Mesenchymal stem cell (in vitro differentiated cells and primary cell): Measurements from ENCODE around the gene RABGAP1L.
A peak's percentile ranks its signal among the peaks of the same experiment; 100 is the strongest.

Source experiments
- DNase-seq: peaks from one replicate; pipeline ENCODE4 v3.0.0-alpha.2; 2013
- H2AFZ ChIP-seq: one replicate; pipeline ENCODE4 v1.6.1; 2013; ENCODE audit warnings: low read depth, mild to moderate bottlenecking, control low read depth, inconsistent platforms, low read length, moderate library complexity
- H2AK5ac ChIP-seq: 2 replicates; pipeline ENCODE4 v1.6.1; 2013; ENCODE audit warnings: low read length, moderate library complexity, mild to moderate bottlenecking, inconsistent platforms; ENCODE audit not compliant: severe bottlenecking
- H2BK120ac ChIP-seq: one replicate; pipeline ENCODE4 v1.6.1; 2013; ENCODE audit warnings: low read depth, mild to moderate bottlenecking, inconsistent platforms, low read length, moderate library complexity
- H2BK12ac ChIP-seq, 2 experiments: one replicate each; pipeline ENCODE4 v1.6.1; 2013; ENCODE audit warnings: inconsistent platforms in 2 of 2, low read length in 2 of 2, mild to moderate bottlenecking in 2 of 2, moderate library complexity in 2 of 2, control low read depth in 1 of 2
- H2BK15ac ChIP-seq: one replicate; pipeline ENCODE4 v1.6.1; 2013; ENCODE audit warnings: mild to moderate bottlenecking, low read depth, inconsistent platforms; ENCODE audit not compliant: poor library complexity, severe bottlenecking
- H2BK5ac ChIP-seq: 2 replicates; pipeline ENCODE4 v1.6.1; 2013; ENCODE audit warnings: low read depth, mild to moderate bottlenecking, low read length, control low read depth, inconsistent platforms; ENCODE audit not compliant: poor library complexity, severe bottlenecking
- H3K14ac ChIP-seq, 2 experiments: one replicate each; pipeline ENCODE4 v1.6.1; 2013; ENCODE audit warnings: inconsistent platforms in 2 of 2, low read length in 2 of 2, control low read depth in 1 of 2, mild to moderate bottlenecking in 1 of 2, moderate library complexity in 1 of 2
- H3K18ac ChIP-seq, 2 experiments: one replicate each; pipeline ENCODE4 v1.6.1; 2013; ENCODE audit warnings: inconsistent platforms in 2 of 2, low read length in 2 of 2, control low read depth in 1 of 2, low read depth in 1 of 2, mild to moderate bottlenecking in 1 of 2
- H3K23ac ChIP-seq, 2 experiments: one replicate each; pipeline ENCODE4 v1.6.1; 2013; ENCODE audit warnings: inconsistent platforms in 2 of 2, low read length in 2 of 2, mild to moderate bottlenecking in 2 of 2, moderate library complexity in 2 of 2, control low read depth in 1 of 2
- H3K27ac ChIP-seq: 2 replicates; pipeline ENCODE4 v1.5.1; 2013; ENCODE audit warnings: mild to moderate bottlenecking, moderate library complexity, low read length, control low read depth, inconsistent platforms; ENCODE audit not compliant: poor library complexity, severe bottlenecking
- H3K27me3 ChIP-seq, 2 experiments: 2 replicates each; pipeline versions ENCODE4 v1.6.1 to v1.7.0; 2013; ENCODE audit warnings: low read length in 2 of 2, mild to moderate bottlenecking in 2 of 2, moderate library complexity in 2 of 2, control low read depth in 1 of 2, inconsistent platforms in 1 of 2; ENCODE audit not compliant: control insufficient read depth in 1 of 2, insufficient read depth in 1 of 2
- H3K36me3 ChIP-seq, 2 experiments: 2 replicates each; pipeline versions ENCODE4 v1.6.1 to v1.7.0; 2013; ENCODE audit warnings: low read length in 2 of 2, control low read depth in 1 of 2, inconsistent platforms in 1 of 2, low read depth in 1 of 2, mild to moderate bottlenecking in 1 of 2; ENCODE audit not compliant: insufficient read depth in 2 of 2, control insufficient read depth in 1 of 2
- H3K4ac ChIP-seq, 2 experiments: one replicate each; pipeline ENCODE4 v1.6.1; 2013; ENCODE audit warnings: inconsistent platforms in 2 of 2, low read length in 2 of 2, mild to moderate bottlenecking in 2 of 2, moderate library complexity in 2 of 2, control low read depth in 1 of 2, low read depth in 1 of 2
- H3K4me1 ChIP-seq: 2 replicates; pipeline ENCODE4 v1.6.1; 2013; ENCODE audit warnings: low read depth, low read length, control low read depth; ENCODE audit not compliant: control insufficient read depth, insufficient read depth
- H3K4me2 ChIP-seq: 2 replicates; pipeline ENCODE4 v1.6.1; 2013; ENCODE audit warnings: low read length, mild to moderate bottlenecking, inconsistent platforms; ENCODE audit not compliant: poor library complexity, severe bottlenecking
- H3K4me3 ChIP-seq, 2 experiments: 2 replicates each; pipeline versions ENCODE4 v1.5.1 to v1.7.0; 2013; ENCODE audit warnings: low read length in 2 of 2, mild to moderate bottlenecking in 2 of 2, control low read depth in 1 of 2, low read depth in 1 of 2; ENCODE audit not compliant: insufficient read depth in 1 of 2
- H3K79me1 ChIP-seq: replicated peaks from 2 replicates; pipeline ENCODE4 v1.6.1; 2013; ENCODE audit warnings: mild to moderate bottlenecking, control low read depth, low read length, inconsistent platforms; ENCODE audit not compliant: poor library complexity, severe bottlenecking
- H3K9ac ChIP-seq: 2 replicates; pipeline ENCODE4 v1.7.0; 2013; ENCODE audit warnings: mild to moderate bottlenecking, low read length, moderate library complexity
- H3K9me3 ChIP-seq: 2 replicates; pipeline ENCODE4 v1.7.0; 2013; ENCODE audit warnings: mild to moderate bottlenecking, low read length; ENCODE audit not compliant: control insufficient read depth
- H4K8ac ChIP-seq: one replicate; pipeline ENCODE4 v1.6.1; 2013; ENCODE audit warnings: inconsistent platforms, mild to moderate bottlenecking, low read length, moderate library complexity
- H4K91ac ChIP-seq: one replicate; pipeline ENCODE4 v1.6.1; 2013; ENCODE audit warnings: mild to moderate bottlenecking, low read length, inconsistent platforms
- WGBS: methylation state at CpG from one replicate; pipeline ENCODE4 v1.1.7; 2013; ENCODE audit warnings: mixed read lengths; 5-methylcytosine and 5-hydroxymethylcytosine counted together

The RABGAP1L gene

DNA sequence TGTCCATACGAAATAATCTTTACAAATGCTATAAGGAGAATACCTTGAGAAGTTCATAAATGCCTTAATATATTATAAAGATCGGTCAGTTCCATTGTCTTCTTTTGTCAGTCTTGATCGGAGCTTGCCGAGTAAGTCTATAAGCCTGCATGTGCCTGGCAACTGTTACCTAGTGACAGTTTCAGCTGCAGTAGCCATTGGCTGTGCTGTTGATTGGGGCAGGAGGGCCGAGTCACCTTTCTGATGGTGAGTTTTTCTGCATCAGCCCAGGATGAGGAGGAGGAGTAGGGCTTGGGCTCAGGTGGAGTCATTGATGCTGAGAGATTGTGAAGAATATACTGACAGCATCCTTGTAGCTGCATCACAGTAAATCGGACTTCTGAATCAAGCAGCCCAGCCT, 286.5 kb downstream of the RABGAP1L start:
- Histone ChIP-seq H3K18ac (no peak overlapping the region), H3K9ac (no peak overlapping the region), H3K4me1 (no peaks in the 10 kb centered on the region), H2AFZ (no peak overlapping the region), H3K27me3 (no peaks in the 10 kb centered on the region), H3K4ac (no peak overlapping the region), H3K14ac (peak overlapping the region in 1 of 2 experiments; percentile 28), H2BK120ac (no peak overlapping the region), H2AK5ac (no peak overlapping the region), H3K23ac (no peak overlapping the region), H3K36me3 (no peaks in the 10 kb centered on the region), H2BK12ac (no peak overlapping the region), H3K79me1 (no peaks in the 10 kb centered on the region), H3K4me2 (no peak overlapping the region), H3K4me3 (no peak overlapping the region), H4K8ac (no peak overlapping the region), H2BK5ac (no peak overlapping the region), H4K91ac (no peak overlapping the region), H2BK15ac (no peak overlapping the region), H3K27ac (no peak overlapping the region), H3K9me3 (no peaks in the 10 kb centered on the region)
- DNase-seq, result no peak
- WGBS, result 85% methylated on average over 5 of the region's 6 CpGs

DNA sequence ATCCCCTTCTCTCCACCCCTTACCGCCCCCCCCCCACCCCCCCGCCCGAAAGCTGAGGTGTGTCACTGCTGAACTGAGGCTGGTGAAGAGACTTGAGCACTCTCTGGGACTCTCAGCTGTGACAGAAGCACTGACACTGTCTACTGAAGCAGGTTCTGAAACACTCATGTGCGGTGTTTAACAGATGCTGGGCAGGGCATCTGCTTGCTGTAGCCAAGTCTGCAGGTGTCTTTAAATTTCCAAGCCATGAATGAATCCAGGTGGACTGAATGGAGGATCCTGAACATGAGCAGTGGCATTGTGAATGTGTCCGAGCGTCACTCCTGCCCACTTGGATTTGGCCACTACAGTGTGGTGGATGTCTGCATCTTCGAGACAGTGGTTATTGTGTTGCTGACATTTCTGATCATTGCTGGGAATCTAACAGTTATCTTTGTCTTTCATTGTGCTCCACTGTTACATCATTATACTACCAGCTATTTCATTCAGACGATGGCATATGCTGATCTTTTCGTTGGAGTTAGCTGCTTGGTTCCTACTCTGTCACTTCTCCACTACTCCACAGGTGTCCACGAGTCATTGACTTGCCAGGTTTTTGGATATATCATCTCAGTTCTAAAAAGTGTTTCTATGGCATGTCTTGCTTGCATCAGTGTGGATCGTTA, 288.7 kb downstream of the RABGAP1L start, which contains the start of gene GPR52:
Gene GPR52, plus strand, starts transcription at position 99 of the 665 bp plus-strand sequence. Its CDS starts 148 bp downstream, at position 247.
- DNase-seq, result no peak
- H3K18ac ChIP-seq, result no peak within 1 kb of the TSS
- H3K4me1 ChIP-seq, result no peaks in the 10 kb centered on the region
- no peak within 1 kb of the TSS for H2BK120ac ChIP-seq
- H4K91ac ChIP-seq, result no peak within 1 kb of the TSS
- no peak within 1 kb of the TSS for H3K4ac ChIP-seq
- no peak within 1 kb of the TSS for H2BK12ac ChIP-seq
- H2AFZ ChIP-seq, result no peak within 1 kb of the TSS
- H3K23ac ChIP-seq, result no peak within 1 kb of the TSS
- H3K9me3 ChIP-seq, result no peaks in the 10 kb centered on the region
- H3K36me3 ChIP-seq, result no peaks in the 10 kb centered on the region
- H3K4me3 ChIP-seq, result no peak within 1 kb of the TSS
- no peak within 1 kb of the TSS for H3K27ac ChIP-seq
- no peak within 1 kb of the TSS for H3K9ac ChIP-seq
- WGBS, result 84% methylated on average over 10 of the region's 11 CpGs
- H3K14ac ChIP-seq, result no peak within 1 kb of the TSS
- no peak within 1 kb of the TSS for H3K4me2 ChIP-seq
- H2AK5ac ChIP-seq, result no peak within 1 kb of the TSS
- H2BK15ac ChIP-seq, result no peak within 1 kb of the TSS
- H4K8ac ChIP-seq, result no peak within 1 kb of the TSS
- H3K27me3 ChIP-seq, result no peaks in the 10 kb centered on the region
- H3K79me1 ChIP-seq, result no peaks in the 10 kb centered on the region
- no peak within 1 kb of the TSS for H2BK5ac ChIP-seq

DNA sequence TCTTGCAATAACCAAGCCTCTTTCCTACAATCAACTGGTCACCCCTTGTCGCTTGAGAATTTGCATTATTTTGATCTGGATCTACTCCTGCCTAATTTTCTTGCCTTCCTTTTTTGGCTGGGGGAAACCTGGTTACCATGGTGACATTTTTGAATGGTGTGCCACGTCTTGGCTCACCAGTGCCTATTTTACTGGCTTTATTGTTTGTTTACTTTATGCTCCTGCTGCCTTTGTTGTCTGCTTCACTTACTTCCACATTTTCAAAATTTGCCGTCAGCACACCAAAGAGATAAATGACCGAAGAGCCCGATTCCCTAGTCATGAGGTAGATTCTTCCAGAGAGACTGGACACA, 289.2 kb downstream of the RABGAP1L start:
- WGBS, result 98% methylated on average over 4 of the region's 5 CpGs
- Histone ChIP-seq H3K4me1 (no peaks in the 10 kb centered on the region), H4K91ac (no peak overlapping the region), H3K9me3 (no peaks in the 10 kb centered on the region), H3K14ac (no peak overlapping the region), H2AK5ac (no peak overlapping the region), H3K4ac (no peak overlapping the region), H3K18ac (no peak overlapping the region), H3K4me2 (no peak overlapping the region), H3K36me3 (no peaks in the 10 kb centered on the region), H3K27me3 (no peaks in the 10 kb centered on the region), H3K9ac (no peak overlapping the region), H2AFZ (no peak overlapping the region), H3K27ac (no peak overlapping the region), H2BK15ac (no peak overlapping the region), H4K8ac (no peak overlapping the region), H3K4me3 (no peak overlapping the region), H3K23ac (no peak overlapping the region), H3K79me1 (no peaks in the 10 kb centered on the region), H2BK12ac (no peak overlapping the region), H2BK5ac (no peak overlapping the region), H2BK120ac (no peak overlapping the region)
- no peak for DNase-seq

- Histone ChIP-seq H3K18ac (no peak overlapping the region), H3K14ac (no peak overlapping the region), H2AK5ac (no peak overlapping the region), H3K23ac (no peak overlapping the region), H3K4ac (no peak overlapping the region), H4K8ac (no peak overlapping the region), H3K36me3 (no peaks in the 10 kb centered on the region), H3K4me3 (no peak overlapping the region), H2BK5ac (no peak overlapping the region), H3K27me3 (no peaks in the 10 kb centered on the region), H2BK120ac (no peak overlapping the region), H2BK12ac (no peak overlapping the region), H3K4me2 (no peak overlapping the region), H2AFZ (no peak overlapping the region), H3K9me3 (no peaks in the 10 kb centered on the region), H3K4me1 (no peaks in the 10 kb centered on the region), H3K9ac (no peak overlapping the region), H3K27ac (no peak overlapping the region), H3K79me1 (no peaks in the 10 kb centered on the region), H2BK15ac (no peak overlapping the region), H4K91ac (no peak overlapping the region)
- 93% methylated on average over 4 of the region's 5 CpGs for WGBS
- DNase-seq, result no peak
Measured at GRCh38 chr1:174448974-174449373, 289.7 kb downstream of the RABGAP1L start.
